ENCODE results near the gene SLC43A2. TPM values are rescaled to one million over a fixed set of nuclear protein-coding genes. Genes with fewer than 3 reads are reported as not detected.

The SLC43A2 gene
- total RNA-seq, 2 donors from 2014 or later: 29.3 to 38.7 TPM

DNA sequence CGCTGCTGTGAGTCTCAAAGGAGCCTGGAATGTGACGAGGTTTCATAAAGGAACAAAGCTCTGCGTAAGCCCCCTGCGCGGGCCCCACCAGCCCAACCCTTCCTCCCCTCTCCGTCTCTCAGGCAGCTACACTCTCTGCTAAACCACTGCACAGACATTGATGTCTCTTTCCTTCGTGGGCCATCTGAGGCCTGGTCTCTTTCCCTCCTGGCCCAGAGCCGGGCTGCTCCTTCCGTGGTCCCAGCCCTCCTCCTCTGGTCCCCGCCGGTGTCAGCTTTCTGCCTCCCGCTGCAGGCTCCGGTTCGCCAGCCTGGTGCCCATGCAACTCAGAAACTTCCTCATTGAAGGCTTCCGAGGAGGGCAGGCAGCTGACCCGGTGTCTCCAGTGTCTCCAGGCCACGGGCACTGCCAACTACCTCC lies 9.5 kb upstream of the SLC43A2 start:
- no peak overlapping the region for H3K27ac ChIP-seq
- H3K4me1 ChIP-seq: no peaks in the 10 kb centered on the region
- H3K27me3 ChIP-seq: no peaks in the 10 kb centered on the region
- no peak overlapping the region for H3K9ac ChIP-seq (ENCODE audit: low read depth in 2 of 2, low read length in 2 of 2)
- intact Hi-C loops (cut with DNase I): no loop called here
- no peak overlapping the region for H3K4me3 ChIP-seq
- H3K36me3 ChIP-seq: no peaks in the 10 kb centered on the region
- TF ChIP-seq, protein P1, sequence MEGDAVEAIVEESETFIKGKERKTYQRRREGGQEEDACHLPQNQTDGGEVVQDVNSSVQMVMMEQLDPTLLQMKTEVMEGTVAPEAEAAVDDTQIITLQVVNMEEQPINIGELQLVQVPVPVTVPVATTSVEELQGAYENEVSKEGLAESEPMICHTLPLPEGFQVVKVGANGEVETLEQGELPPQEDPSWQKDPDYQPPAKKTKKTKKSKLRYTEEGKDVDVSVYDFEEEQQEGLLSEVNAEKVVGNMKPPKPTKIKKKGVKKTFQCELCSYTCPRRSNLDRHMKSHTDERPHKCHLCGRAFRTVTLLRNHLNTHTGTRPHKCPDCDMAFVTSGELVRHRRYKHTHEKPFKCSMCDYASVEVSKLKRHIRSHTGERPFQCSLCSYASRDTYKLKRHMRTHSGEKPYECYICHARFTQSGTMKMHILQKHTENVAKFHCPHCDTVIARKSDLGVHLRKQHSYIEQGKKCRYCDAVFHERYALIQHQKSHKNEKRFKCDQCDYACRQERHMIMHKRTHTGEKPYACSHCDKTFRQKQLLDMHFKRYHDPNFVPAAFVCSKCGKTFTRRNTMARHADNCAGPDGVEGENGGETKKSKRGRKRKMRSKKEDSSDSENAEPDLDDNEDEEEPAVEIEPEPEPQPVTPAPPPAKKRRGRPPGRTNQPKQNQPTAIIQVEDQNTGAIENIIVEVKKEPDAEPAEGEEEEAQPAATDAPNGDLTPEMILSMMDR (IDR thresholded peaks at IDR 0.05): no peak
- no peaks in the 10 kb centered on the region for H3K9me3 ChIP-seq
- no peak for DNase-seq

DNA sequence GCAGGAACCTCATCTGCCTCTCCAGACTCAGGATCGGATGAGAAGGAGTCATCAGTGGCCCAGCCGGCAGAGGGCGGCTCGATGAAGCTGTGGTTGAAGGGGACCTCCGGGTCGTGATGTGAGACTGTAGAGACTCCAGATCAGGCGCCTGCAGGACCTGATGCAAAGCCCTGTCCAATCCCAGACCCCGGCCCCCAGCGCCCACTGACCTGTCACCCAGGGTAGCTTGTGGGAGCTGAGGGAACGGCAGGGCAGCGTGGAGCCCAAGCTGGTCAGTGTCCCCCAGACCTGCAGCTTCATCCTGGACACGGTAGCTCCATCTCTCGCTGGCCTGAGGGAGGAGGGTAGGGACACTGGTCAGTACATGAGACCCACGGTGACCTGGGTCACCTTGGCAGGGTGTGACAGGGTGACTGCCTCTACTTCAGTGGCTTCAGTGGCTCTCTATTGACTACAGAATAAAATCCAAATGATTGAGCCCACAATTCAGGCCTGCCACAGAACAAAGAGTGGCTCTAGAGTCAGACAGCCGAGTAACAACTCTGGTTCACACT lies 8.2 kb upstream of the SLC43A2 start:
- intact Hi-C loops (cut with DNase I): no loop called here
- no peaks in the 10 kb centered on the region for H3K36me3 ChIP-seq
- H3K27me3 ChIP-seq: no peaks in the 10 kb centered on the region
- DNase-seq: no peak
- H3K9ac ChIP-seq (ENCODE audit: low read depth in 2 of 2, low read length in 2 of 2): no peak overlapping the region
- no peaks in the 10 kb centered on the region for H3K9me3 ChIP-seq
- H3K4me3 ChIP-seq: no peak overlapping the region
- no peak overlapping the region for H3K27ac ChIP-seq
- no peaks in the 10 kb centered on the region for H3K4me1 ChIP-seq
- TF ChIP-seq, protein P1 (IDR thresholded peaks at IDR 0.05): no peak

DNA sequence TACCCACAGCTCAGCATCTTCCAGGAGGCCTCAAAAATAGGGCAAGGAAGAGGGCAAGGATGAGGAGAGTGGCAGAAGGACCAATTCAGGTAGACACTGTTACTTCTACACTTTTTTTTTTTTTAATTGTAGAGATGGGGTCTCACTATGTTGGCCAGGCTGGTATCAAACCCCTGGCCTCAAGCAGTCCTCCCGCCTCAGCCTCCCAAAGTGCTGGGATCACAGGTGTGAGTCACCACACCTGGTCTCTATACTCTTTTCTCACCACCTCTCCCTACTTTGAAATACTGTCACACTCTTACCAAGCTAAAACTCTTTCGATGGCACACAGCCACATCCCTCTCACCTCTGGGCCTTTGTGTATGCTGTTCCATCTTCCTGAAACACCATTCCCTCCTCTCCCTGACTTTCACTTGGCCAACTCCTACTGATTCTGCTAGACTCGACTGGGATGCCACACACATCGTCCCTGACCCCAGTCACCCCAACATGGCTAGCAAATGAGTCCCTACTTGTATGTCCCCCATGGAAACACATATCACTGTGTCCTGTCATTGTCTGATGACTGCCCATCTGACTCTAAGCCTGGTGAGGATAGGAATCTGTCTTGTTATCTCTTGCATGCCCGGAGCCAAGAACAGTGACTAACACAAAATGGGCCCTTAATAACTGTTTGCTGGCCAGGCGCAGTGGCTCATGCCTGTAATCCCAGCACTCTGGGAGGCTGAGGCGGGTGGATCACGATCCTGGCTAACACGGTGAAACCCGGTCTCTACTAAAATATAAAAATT lies 7.2 kb upstream of the SLC43A2 start:
- Histone ChIP-seq H3K4me1 (no peaks in the 10 kb centered on the region), H3K27me3 (no peaks in the 10 kb centered on the region), H3K4me3 (no peak overlapping the region), H3K9ac (ENCODE audit: low read depth in 2 of 2, low read length in 2 of 2) (no peak overlapping the region), H3K9me3 (no peaks in the 10 kb centered on the region), H3K36me3 (no peaks in the 10 kb centered on the region), H3K27ac (no peak overlapping the region)
- intact Hi-C loops (cut with DNase I): no loop called here
- TF ChIP-seq, protein P1 (IDR thresholded peaks at IDR 0.05): no peak
- DNase-seq: no peak

DNA sequence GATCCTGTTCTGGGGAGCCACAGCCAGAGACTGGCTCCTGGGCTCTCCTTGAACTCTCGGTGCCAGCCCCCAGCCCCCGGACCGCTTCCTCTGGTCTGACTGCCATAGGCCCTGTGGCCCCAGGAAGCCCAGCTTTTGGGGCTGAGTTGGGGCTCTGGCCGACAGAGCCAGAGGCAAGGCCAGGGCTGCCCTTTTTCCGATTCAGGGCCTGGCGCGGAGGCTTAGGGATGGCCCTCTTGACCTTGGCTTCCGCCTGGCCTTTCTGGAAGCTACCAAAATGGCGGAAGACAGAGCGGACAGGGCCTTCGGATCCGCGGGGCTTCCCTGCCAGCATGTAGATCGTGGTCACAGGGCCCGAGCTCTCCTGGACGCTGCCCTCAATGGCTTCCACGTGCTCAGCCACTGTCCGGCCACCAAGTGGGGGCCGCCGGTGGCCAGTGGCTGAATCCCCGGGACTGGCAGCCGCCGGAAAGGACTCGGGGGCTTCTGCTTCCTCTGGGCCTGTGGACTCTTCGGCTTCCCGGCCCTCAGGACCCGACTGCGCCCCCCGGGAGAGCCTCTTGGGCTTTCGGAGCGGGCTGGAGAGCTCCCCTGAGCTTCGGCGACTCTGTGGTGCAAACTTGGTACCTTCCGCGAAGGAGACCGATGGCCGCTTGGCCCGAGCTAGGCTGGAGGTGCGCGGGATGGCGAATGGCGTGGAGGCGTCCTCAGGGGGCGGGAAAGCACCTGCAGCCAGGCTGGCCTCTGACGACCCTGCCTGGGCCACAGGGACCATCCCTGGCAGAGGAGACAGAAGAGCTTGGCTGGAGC lies 6.4 kb upstream of the SLC43A2 start:
- Histone ChIP-seq H3K27me3 (no peaks in the 10 kb centered on the region), H3K27ac (no peak overlapping the region), H3K9ac (ENCODE audit: low read depth in 2 of 2, low read length in 2 of 2) (no peak overlapping the region), H3K4me1 (no peaks in the 10 kb centered on the region), H3K36me3 (no peaks in the 10 kb centered on the region), H3K4me3 (no peak overlapping the region), H3K9me3 (no peaks in the 10 kb centered on the region)
- no peak for DNase-seq
- TF ChIP-seq, protein P1 (IDR thresholded peaks at IDR 0.05): no peak
- intact Hi-C loops (cut with DNase I): loop anchor here (5.0 kb wide), 1 partner anchor 63 kb away; no protein-coding TSS in a partner anchor

DNA sequence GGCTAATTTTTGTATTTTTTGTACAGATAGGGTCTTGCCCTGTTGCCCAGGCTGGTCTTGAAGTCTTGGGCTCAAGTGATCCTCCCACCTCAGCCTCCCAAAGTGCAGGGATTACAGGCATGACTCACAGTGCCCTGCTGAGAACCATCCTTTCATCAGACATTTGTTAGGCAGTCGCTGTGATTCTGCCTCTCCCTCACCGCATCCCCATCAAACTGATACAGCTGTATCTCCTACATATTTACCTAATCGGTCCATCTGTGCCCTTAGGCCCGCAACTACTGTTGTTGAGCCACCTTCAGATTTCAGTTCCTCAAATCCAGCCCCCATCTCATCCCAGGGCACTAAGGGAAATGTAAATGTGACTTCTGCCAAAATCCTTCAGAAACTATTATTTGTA lies 2.0 kb upstream of the SLC43A2 start:
- Histone ChIP-seq H3K27me3 (no peaks in the 10 kb centered on the region), H3K9ac (ENCODE audit: low read depth in 2 of 2, low read length in 2 of 2) (no peak overlapping the region), H3K4me1 (peaks cover 4% of the 10 kb centered on the region), H3K27ac (no peak overlapping the region), H3K36me3 (no peaks in the 10 kb centered on the region), H3K9me3 (no peaks in the 10 kb centered on the region), H3K4me3 (no peak overlapping the region)
- intact Hi-C loops (cut with DNase I): loop anchor here (5.0 kb wide), 1 partner anchor 58 kb away; no protein-coding TSS in a partner anchor
- no peak for DNase-seq
- TF ChIP-seq, protein P1 (IDR thresholded peaks at IDR 0.05): no peak

Measured in colonic mucosa (tissue), 4 donors.